Fibroblast of skin of scalp (primary cell): ENCODE data around the gene CAPN15.

ENCODE experiments used
- DNase-seq: peaks from one replicate; pipeline ENCODE4 v3.0.0-alpha.2; 2013

CAPN15 gene

GRCh38 chr16:526181-527014 is 1.1 kb upstream of the CAPN15 start:
- DNase-seq, result peak; percentile 27

GRCh38 chr16:528111-529011 is 849 bp downstream of the CAPN15 start:
- peak; percentile 41 for DNase-seq

GRCh38 chr16:529012-529575 is 1.6 kb downstream of the CAPN15 start:
- DNase-seq, result no peak

GRCh38 chr16:530111-530817 is 2.8 kb downstream of the CAPN15 start:
- DNase-seq, result no peak

GRCh38 chr16:531494-532125 is 4.1 kb downstream of the CAPN15 start:
- DNase-seq, result no peak

- no peak for DNase-seq
Measured at GRCh38 chr16:533391-534123, 6.0 kb downstream of the CAPN15 start.

- DNase-seq, result no peak
Measured at GRCh38 chr16:534135-534534, 6.6 kb downstream of the CAPN15 start.

- no peak for DNase-seq
Measured at GRCh38 chr16:534856-535445, 7.4 kb downstream of the CAPN15 start.

GRCh38 chr16:535446-536405 is 8.2 kb downstream of the CAPN15 start:
- peak; percentile 76 for DNase-seq

- DNase-seq, result no peak
Measured at GRCh38 chr16:536746-537145, 9.2 kb downstream of the CAPN15 start.

- DNase-seq, result no peak
Measured at GRCh38 chr16:537415-538335, 10.2 kb downstream of the CAPN15 start.

- peak; percentile 18 for DNase-seq
Measured at GRCh38 chr16:539901-540530, 12.5 kb downstream of the CAPN15 start.

GRCh38 chr16:540645-541340 is 13.3 kb downstream of the CAPN15 start:
- DNase-seq, result no peak

- no peak for DNase-seq
Measured at GRCh38 chr16:543301-544164, 16.0 kb downstream of the CAPN15 start.

GRCh38 chr16:544517-544916 is 17.0 kb downstream of the CAPN15 start:
- no peak for DNase-seq
